B cell (primary cell): ENCODE results near the gene ARGFX.

Experiments
- EZH2 ChIP-seq: IDR thresholded peaks from 2 replicates; pipeline ENCODE4 v1.6.1; 2012; ENCODE audit warnings: borderline replicate concordance, low read depth, mild to moderate bottlenecking, moderate library complexity, low read length; ENCODE audit not compliant: insufficient read depth, poor library complexity, severe bottlenecking
- TF ChIP-seq, protein P1 (sequence below): fragments of 200-600 bp; IDR thresholded peaks from one replicate; pipeline ENCODE4 v1.8.0; 2022; ENCODE audit warnings: antibody characterized with exemption, mild to moderate bottlenecking

DNA sequence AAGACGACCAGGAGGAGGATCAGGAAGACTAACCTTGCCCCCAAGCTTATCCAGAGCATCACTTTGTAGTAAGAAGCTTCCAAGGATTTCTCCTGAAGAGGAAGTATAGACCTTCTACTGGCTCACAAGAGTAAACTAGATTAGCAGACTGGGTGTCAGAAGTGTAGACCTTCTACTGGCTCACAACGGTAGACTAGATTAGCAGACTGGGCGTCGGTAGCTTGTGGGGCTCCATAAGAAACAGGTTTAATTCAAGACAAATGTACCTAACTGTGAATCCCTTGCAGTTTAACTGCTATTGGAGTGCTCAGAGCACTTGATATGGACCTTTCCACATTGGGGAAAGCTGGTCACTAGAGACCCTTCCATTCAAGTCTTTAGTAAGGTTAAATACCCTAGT lies 38.4 kb downstream of the ARGFX start:
- TF ChIP-seq, protein P1, sequence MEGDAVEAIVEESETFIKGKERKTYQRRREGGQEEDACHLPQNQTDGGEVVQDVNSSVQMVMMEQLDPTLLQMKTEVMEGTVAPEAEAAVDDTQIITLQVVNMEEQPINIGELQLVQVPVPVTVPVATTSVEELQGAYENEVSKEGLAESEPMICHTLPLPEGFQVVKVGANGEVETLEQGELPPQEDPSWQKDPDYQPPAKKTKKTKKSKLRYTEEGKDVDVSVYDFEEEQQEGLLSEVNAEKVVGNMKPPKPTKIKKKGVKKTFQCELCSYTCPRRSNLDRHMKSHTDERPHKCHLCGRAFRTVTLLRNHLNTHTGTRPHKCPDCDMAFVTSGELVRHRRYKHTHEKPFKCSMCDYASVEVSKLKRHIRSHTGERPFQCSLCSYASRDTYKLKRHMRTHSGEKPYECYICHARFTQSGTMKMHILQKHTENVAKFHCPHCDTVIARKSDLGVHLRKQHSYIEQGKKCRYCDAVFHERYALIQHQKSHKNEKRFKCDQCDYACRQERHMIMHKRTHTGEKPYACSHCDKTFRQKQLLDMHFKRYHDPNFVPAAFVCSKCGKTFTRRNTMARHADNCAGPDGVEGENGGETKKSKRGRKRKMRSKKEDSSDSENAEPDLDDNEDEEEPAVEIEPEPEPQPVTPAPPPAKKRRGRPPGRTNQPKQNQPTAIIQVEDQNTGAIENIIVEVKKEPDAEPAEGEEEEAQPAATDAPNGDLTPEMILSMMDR: no peak
- no peak for TF ChIP-seq EZH2
